SK-N-SH (cell line): ENCODE data around the gene MGAT4B. TPM values are rescaled to one million over a fixed set of nuclear protein-coding genes. Genes with fewer than 3 reads are reported as not detected.

Experiments
- CTCF ChIA-PET: fragments of 300-600, 350-600 bp; formaldehyde crosslinking; extraction: SDS; loops from one replicate; lab custom pipeline; 2021; lab: Yijun Ruan, JAX
- POLR2A ChIA-PET: fragments of 350-600 bp; sonication (Branson Sonifier 250); formaldehyde crosslinking; extraction: SDS; loops from one replicate; lab custom pipeline; 2020; ENCODE audit warnings: antibody characterized with exemption, inconsistent platforms; lab: Yijun Ruan, JAX
- DNase-seq: peaks from one replicate; pipeline ENCODE4 v3.0.0; 2012
- H2AFZ ChIP-seq: fragments of 200-600 bp; sonication (generic); 2 replicates; pipeline ENCODE4 v1.8.1; 2016; ENCODE audit warnings: antibody characterized with exemption, mild to moderate bottlenecking, low read depth
- H3F3A ChIP-seq: fragments of 200-600 bp; sonication (generic); replicated peaks from 2 replicates; pipeline ENCODE3; 2016; ENCODE audit warnings: antibody characterized with exemption, mild to moderate bottlenecking; ENCODE audit not compliant: insufficient read depth
- H3K27ac ChIP-seq, 2 experiments: fragments of 200-500 bp in 1 of 2; fragments of 200-600 bp in 1 of 2; sonication (Bioruptor generic) in 1 of 2; sonication (generic), shearing (Covaris generic) in 1 of 2; 2 replicates each; pipeline versions ENCODE4 v1.5.1 to v1.6.1; 2014 to 2016; ENCODE audit warnings: low read depth in 2 of 2, inconsistent platforms in 1 of 2, low read length in 1 of 2, mild to moderate bottlenecking in 1 of 2, mixed read lengths in 1 of 2
- H3K27me3 ChIP-seq: fragments of 200-600 bp; sonication (generic), shearing (Covaris generic); 2 replicates; pipeline ENCODE4 v1.6.1; 2016; ENCODE audit warnings: mixed run types; ENCODE audit not compliant: insufficient read depth
- H3K36me3 ChIP-seq, 2 experiments: fragments of 200-500 bp in 1 of 2; fragments of 200-600 bp in 1 of 2; sonication (Bioruptor generic) in 1 of 2; sonication (generic) in 1 of 2; replicated peaks in 1 of 2; 2 replicates each; pipeline versions ENCODE3 to v1.5.1; 2014 to 2016; ENCODE audit warnings: low read length in 1 of 2, mild to moderate bottlenecking in 1 of 2; ENCODE audit not compliant: insufficient read depth in 2 of 2, control insufficient read depth in 1 of 2
- H3K4me1 ChIP-seq, 2 experiments: fragments of 200-500 bp in 1 of 2; fragments of 200-600 bp in 1 of 2; sonication (Bioruptor generic) in 1 of 2; sonication (generic), shearing (Covaris generic) in 1 of 2; 2 replicates each; pipeline versions ENCODE4 v1.5.1 to v1.6.1; 2014 to 2016; ENCODE audit warnings: low read depth in 1 of 2, low read length in 1 of 2, mixed run types in 1 of 2; ENCODE audit not compliant: insufficient read depth in 2 of 2, control insufficient read depth in 1 of 2
- H3K4me2 ChIP-seq: fragments of 200-600 bp; sonication (generic), shearing (Covaris generic); 2 replicates; pipeline ENCODE4 v1.6.1; 2017; ENCODE audit warnings: mixed run types
- H3K4me3 ChIP-seq, 2 experiments: fragments of 200-500 bp in 1 of 2; fragments of 200-600 bp in 1 of 2; sonication (Bioruptor generic) in 1 of 2; sonication (generic), shearing (Covaris generic) in 1 of 2; 2 replicates each; pipeline versions ENCODE4 v1.5.1 to v1.8.1; 2014 to 2016; ENCODE audit warnings: low read depth in 2 of 2, inconsistent platforms in 1 of 2, low read length in 1 of 2, mild to moderate bottlenecking in 1 of 2, mixed read lengths in 1 of 2, moderate library complexity in 1 of 2
- H3K79me2 ChIP-seq: fragments of 200-600 bp; sonication (generic); 2 replicates; pipeline ENCODE4 v1.8.1; 2017; ENCODE audit warnings: mild to moderate bottlenecking; ENCODE audit not compliant: insufficient read depth
- H3K9ac ChIP-seq: fragments of 200-600 bp; sonication (generic); 2 replicates; pipeline ENCODE4 v1.6.1; 2017; ENCODE audit warnings: mixed run types
- H3K9me2 ChIP-seq: fragments of 200-600 bp; sonication (generic); 2 replicates; pipeline ENCODE4 v1.6.1; 2017; ENCODE audit warnings: mixed run types
- H3K9me3 ChIP-seq: fragments of 200-600 bp; sonication (generic); 2 replicates; pipeline ENCODE4 v1.6.1; 2017; ENCODE audit warnings: mixed run types, mild to moderate bottlenecking, moderate library complexity
- H4K20me1 ChIP-seq: fragments of 200-600 bp; sonication (generic); 2 replicates; pipeline ENCODE4 v1.6.1; 2017; ENCODE audit warnings: mild to moderate bottlenecking, mixed run types; ENCODE audit not compliant: insufficient read depth
- CTCF ChIP-seq: fragments of 200-600 bp; sonication (generic); IDR thresholded peaks from 2 replicates; pipeline ENCODE4 v1.6.1; 2017; ENCODE audit warnings: antibody characterized with exemption, mild to moderate bottlenecking, moderate library complexity
- FOXJ3 ChIP-seq: sonication (generic); formaldehyde crosslinking; IDR thresholded peaks from 2 replicates; pipeline ENCODE4 v1.5.1; 2020; ENCODE audit warnings: mild to moderate bottlenecking, missing genetic modification reagents
- FOXM1 ChIP-seq: IDR thresholded peaks from 2 replicates; pipeline ENCODE4 v1.4.0; 2012; ENCODE audit warnings: low read depth, mild to moderate bottlenecking
- GABPA ChIP-seq: IDR thresholded peaks from 2 replicates; pipeline ENCODE4 v1.4.0; 2012; ENCODE audit warnings: low read depth, mild to moderate bottlenecking
- MEF2A ChIP-seq: IDR thresholded peaks from 2 replicates; pipeline ENCODE4 v1.4.0; 2012; ENCODE audit warnings: low read depth, borderline replicate concordance
- NFIC ChIP-seq: IDR thresholded peaks from 2 replicates; pipeline ENCODE4 v1.4.0; 2012; ENCODE audit warnings: borderline replicate concordance
- NRF1 ChIP-seq: IDR thresholded peaks from 2 replicates; pipeline ENCODE4 v1.6.1; 2012; ENCODE audit warnings: low read depth, mild to moderate bottlenecking, low read length
- RCOR1 ChIP-seq: fragments of 150-350 bp; IDR thresholded peaks from 2 replicates; pipeline ENCODE4 v1.6.1; 2017; ENCODE audit warnings: antibody characterized with exemption, low read length
- RFX5 ChIP-seq: IDR thresholded peaks from 2 replicates; pipeline ENCODE4 v1.6.1; 2012; ENCODE audit warnings: mild to moderate bottlenecking, improper control_type of control experiment, low read length
- SIN3A ChIP-seq: IDR thresholded peaks from 2 replicates; pipeline ENCODE4 v1.6.1; 2012; ENCODE audit warnings: low read depth, mild to moderate bottlenecking, low read length, moderate library complexity, borderline replicate concordance
- SMC3 ChIP-seq: IDR thresholded peaks from 2 replicates; pipeline ENCODE4 v1.6.1; 2012; ENCODE audit warnings: low read depth, low read length, improper control_type of control experiment
- YY1 ChIP-seq: IDR thresholded peaks from 2 replicates; pipeline ENCODE4 v1.4.0; 2012; ENCODE audit warnings: low read depth, mild to moderate bottlenecking
- WGBS: methylation state at CpG from one replicate; pipeline ENCODE4 v1.1.6; 2017; ENCODE audit warnings: low lambda C conversion rate; 5-methylcytosine and 5-hydroxymethylcytosine counted together
- polyA plus RNA-seq, 3 experiments: library from polyadenylated mRNA; depleted of rRNA; stranded (reverse); fragments of >200 nt; gene quantifications; 2 replicates each; pipeline ENCODE4 v1.2.3, GENCODE V29; 2012
- TF ChIP-seq, protein P1 (sequence below): fragments of 150-350 bp; IDR thresholded peaks from 2 replicates; pipeline ENCODE4 v1.6.1; 2017; ENCODE audit warnings: antibody characterized with exemption, low read length, low read depth, borderline replicate concordance
- TF ChIP-seq, protein P2 (sequence below): IDR thresholded peaks from 2 replicates; pipeline ENCODE4 v1.6.1; 2012; ENCODE audit warnings: mild to moderate bottlenecking, low read depth, low read length, moderate library complexity
- TF ChIP-seq, protein P3 (sequence below): IDR thresholded peaks from 2 replicates; pipeline ENCODE4; 2012
- TF ChIP-seq, protein P4 (sequence below): IDR thresholded peaks from 2 replicates; pipeline ENCODE4 v1.4.0; 2012; ENCODE audit warnings: low read depth

Gene MGAT4B
- polyA plus RNA-seq, 1 of the 3 experiments (the other 2 are of a cell fraction), result 190 TPM

- Histone ChIP-seq H3K9me2 (no peaks in the 10 kb centered on the region), H3K27me3 (no peaks in the 10 kb centered on the region), H3K79me2 (no peaks in the 10 kb centered on the region), H3K4me1 (no peaks in the 10 kb centered on the region), H3K4me2 (no peak overlapping the region), H4K20me1 (no peaks in the 10 kb centered on the region), H3K36me3 (no peaks in the 10 kb centered on the region), H3K9me3 (no peaks in the 10 kb centered on the region), H3F3A (no peaks in the 10 kb centered on the region), H2AFZ (no peak overlapping the region), H3K4me3 (no peak overlapping the region), H3K27ac (no peak overlapping the region), H3K9ac (no peak overlapping the region)
- WGBS, result 92% methylated on average over 4 of the region's 7 CpGs
- no peak for DNase-seq
- ChIA-PET POLR2A (no interaction called here), CTCF (interaction anchor here (1.0 to 1.2 kb wide), 4 partner anchors 10 to 25 kb away, joined by 3 read pairs; no protein-coding TSS in a partner anchor)
- TF ChIP-seq FOXJ3 (CRISPR knock-in tag), result no peak
- TF ChIP-seq, protein P1, sequence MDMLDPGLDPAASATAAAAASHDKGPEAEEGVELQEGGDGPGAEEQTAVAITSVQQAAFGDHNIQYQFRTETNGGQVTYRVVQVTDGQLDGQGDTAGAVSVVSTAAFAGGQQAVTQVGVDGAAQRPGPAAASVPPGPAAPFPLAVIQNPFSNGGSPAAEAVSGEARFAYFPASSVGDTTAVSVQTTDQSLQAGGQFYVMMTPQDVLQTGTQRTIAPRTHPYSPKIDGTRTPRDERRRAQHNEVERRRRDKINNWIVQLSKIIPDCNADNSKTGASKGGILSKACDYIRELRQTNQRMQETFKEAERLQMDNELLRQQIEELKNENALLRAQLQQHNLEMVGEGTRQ, result no peak
- TF ChIP-seq NRF1, result no peak
- TF ChIP-seq NFIC, result no peak
- TF ChIP-seq, protein P2, sequence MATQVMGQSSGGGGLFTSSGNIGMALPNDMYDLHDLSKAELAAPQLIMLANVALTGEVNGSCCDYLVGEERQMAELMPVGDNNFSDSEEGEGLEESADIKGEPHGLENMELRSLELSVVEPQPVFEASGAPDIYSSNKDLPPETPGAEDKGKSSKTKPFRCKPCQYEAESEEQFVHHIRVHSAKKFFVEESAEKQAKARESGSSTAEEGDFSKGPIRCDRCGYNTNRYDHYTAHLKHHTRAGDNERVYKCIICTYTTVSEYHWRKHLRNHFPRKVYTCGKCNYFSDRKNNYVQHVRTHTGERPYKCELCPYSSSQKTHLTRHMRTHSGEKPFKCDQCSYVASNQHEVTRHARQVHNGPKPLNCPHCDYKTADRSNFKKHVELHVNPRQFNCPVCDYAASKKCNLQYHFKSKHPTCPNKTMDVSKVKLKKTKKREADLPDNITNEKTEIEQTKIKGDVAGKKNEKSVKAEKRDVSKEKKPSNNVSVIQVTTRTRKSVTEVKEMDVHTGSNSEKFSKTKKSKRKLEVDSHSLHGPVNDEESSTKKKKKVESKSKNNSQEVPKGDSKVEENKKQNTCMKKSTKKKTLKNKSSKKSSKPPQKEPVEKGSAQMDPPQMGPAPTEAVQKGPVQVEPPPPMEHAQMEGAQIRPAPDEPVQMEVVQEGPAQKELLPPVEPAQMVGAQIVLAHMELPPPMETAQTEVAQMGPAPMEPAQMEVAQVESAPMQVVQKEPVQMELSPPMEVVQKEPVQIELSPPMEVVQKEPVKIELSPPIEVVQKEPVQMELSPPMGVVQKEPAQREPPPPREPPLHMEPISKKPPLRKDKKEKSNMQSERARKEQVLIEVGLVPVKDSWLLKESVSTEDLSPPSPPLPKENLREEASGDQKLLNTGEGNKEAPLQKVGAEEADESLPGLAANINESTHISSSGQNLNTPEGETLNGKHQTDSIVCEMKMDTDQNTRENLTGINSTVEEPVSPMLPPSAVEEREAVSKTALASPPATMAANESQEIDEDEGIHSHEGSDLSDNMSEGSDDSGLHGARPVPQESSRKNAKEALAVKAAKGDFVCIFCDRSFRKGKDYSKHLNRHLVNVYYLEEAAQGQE, result no peak
- TF ChIP-seq, protein P3, sequence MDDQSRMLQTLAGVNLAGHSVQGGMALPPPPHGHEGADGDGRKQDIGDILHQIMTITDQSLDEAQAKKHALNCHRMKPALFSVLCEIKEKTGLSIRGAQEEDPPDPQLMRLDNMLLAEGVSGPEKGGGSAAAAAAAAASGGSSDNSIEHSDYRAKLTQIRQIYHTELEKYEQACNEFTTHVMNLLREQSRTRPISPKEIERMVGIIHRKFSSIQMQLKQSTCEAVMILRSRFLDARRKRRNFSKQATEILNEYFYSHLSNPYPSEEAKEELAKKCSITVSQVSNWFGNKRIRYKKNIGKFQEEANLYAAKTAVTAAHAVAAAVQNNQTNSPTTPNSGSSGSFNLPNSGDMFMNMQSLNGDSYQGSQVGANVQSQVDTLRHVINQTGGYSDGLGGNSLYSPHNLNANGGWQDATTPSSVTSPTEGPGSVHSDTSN, result no peak
- no peak for TF ChIP-seq RFX5
- no peak for TF ChIP-seq YY1
- TF ChIP-seq RCOR1, result no peak
- TF ChIP-seq CTCF, result no peak
- TF ChIP-seq, protein P4, sequence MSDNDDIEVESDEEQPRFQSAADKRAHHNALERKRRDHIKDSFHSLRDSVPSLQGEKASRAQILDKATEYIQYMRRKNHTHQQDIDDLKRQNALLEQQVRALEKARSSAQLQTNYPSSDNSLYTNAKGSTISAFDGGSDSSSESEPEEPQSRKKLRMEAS, result no peak
- no peak for TF ChIP-seq SIN3A
- TF ChIP-seq MEF2A, result no peak
- TF ChIP-seq SMC3, result no peak
- no peak for TF ChIP-seq GABPA
- no peak for TF ChIP-seq FOXM1
These were observed 18.3 kb downstream of the MGAT4B start for GRCh38 chr5:179788193-179788854.
